OCI-LY7 (cell line): ENCODE measurements around the gene ESRRG.

Source experiments
- EZH2phosphoT487 ChIP-seq: fragments of 200-600 bp; sonication (generic); IDR thresholded peaks from 2 replicates; pipeline ENCODE4 v1.6.1; 2018; ENCODE audit warnings: low read depth, borderline replicate concordance, mild to moderate bottlenecking, mixed run types, antibody characterized with exemption, low read length, moderate library complexity, mixed read lengths
- TF ChIP-seq, protein P1 (sequence below): fragments of 200-600 bp; sonication (generic); conservative IDR thresholded peaks from 2 replicates; pipeline ENCODE4 v1.5.1; 2014; ENCODE audit warnings: mild to moderate bottlenecking, antibody characterized with exemption, low read length, moderate library complexity, mixed read lengths

DNA sequence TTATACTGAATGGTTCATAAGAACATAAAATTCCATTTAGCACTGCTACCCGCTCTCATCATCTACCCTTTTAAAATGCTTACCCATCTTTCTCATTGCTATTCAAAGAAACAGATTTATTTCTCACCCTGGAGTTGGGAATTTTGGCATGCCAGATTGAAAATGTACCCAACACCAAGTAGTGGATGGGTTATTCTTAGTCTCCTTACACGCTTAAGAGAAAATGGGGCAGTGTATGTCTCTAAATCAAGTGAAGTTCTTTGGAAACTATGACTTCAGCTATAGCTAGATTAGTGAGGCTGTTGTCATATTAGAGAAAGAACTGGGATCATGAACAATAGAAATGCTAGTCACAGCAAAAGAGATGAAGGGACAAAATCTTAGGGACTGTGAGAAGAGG is 27.7 kb upstream of the ESRRG start:
- TF ChIP-seq, protein P1, sequence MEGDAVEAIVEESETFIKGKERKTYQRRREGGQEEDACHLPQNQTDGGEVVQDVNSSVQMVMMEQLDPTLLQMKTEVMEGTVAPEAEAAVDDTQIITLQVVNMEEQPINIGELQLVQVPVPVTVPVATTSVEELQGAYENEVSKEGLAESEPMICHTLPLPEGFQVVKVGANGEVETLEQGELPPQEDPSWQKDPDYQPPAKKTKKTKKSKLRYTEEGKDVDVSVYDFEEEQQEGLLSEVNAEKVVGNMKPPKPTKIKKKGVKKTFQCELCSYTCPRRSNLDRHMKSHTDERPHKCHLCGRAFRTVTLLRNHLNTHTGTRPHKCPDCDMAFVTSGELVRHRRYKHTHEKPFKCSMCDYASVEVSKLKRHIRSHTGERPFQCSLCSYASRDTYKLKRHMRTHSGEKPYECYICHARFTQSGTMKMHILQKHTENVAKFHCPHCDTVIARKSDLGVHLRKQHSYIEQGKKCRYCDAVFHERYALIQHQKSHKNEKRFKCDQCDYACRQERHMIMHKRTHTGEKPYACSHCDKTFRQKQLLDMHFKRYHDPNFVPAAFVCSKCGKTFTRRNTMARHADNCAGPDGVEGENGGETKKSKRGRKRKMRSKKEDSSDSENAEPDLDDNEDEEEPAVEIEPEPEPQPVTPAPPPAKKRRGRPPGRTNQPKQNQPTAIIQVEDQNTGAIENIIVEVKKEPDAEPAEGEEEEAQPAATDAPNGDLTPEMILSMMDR = no peak
- no peak for TF ChIP-seq EZH2phosphoT487
